Measurements from ENCODE around the gene RAB9A. TPM values are rescaled to one million over a fixed set of nuclear protein-coding genes. Genes with fewer than 3 reads are reported as not detected.
"Not testable (repeated sequence)": the region's sequence is repeated elsewhere in the genome, so short reads cannot be mapped to it uniquely, and the experiment has no call there.

Gene RAB9A, protein sequence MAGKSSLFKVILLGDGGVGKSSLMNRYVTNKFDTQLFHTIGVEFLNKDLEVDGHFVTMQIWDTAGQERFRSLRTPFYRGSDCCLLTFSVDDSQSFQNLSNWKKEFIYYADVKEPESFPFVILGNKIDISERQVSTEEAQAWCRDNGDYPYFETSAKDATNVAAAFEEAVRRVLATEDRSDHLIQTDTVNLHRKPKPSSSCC
- total RNA-seq (10 to 100 TPM; 17.4 to 34.2 (median 21.7) TPM), polyA plus RNA-seq (10 to 100 TPM in 1 of 2 donors, 1 to 10 TPM in 1; 6.8 to 29.2 TPM)
- long read RNA-seq, donor 1, transcript RAB9A-202 (3 exons, 2,039 nt) = major isoform, 15 of 18 reads
- long read RNA-seq, donor 1, partial matches to known transcripts = 0 of 18 reads
- long read RNA-seq, donor 1, other reads (novel, unspliced or antisense) = 2 of 18 reads
- long read RNA-seq, donor 2, transcript RAB9A-203 (2 exons, 737 nt) = minor isoform, 16 of 78 reads
- long read RNA-seq, donor 2, transcript RAB9A-202 (3 exons, 2,039 nt) = major isoform, 59 of 78 reads
- long read RNA-seq, donor 2, partial matches to known transcripts = 1 of 78 reads
- long read RNA-seq, donor 2, other reads (novel, unspliced or antisense) = 2 of 78 reads
- long read RNA-seq, donor 3, transcript RAB9A-202 (3 exons, 2,039 nt) = major isoform, 20 of 26 reads
- long read RNA-seq, donor 3, partial matches to known transcripts = 0 of 26 reads
- long read RNA-seq, donor 3, other reads (novel, unspliced or antisense) = 1 of 26 reads

DNA sequence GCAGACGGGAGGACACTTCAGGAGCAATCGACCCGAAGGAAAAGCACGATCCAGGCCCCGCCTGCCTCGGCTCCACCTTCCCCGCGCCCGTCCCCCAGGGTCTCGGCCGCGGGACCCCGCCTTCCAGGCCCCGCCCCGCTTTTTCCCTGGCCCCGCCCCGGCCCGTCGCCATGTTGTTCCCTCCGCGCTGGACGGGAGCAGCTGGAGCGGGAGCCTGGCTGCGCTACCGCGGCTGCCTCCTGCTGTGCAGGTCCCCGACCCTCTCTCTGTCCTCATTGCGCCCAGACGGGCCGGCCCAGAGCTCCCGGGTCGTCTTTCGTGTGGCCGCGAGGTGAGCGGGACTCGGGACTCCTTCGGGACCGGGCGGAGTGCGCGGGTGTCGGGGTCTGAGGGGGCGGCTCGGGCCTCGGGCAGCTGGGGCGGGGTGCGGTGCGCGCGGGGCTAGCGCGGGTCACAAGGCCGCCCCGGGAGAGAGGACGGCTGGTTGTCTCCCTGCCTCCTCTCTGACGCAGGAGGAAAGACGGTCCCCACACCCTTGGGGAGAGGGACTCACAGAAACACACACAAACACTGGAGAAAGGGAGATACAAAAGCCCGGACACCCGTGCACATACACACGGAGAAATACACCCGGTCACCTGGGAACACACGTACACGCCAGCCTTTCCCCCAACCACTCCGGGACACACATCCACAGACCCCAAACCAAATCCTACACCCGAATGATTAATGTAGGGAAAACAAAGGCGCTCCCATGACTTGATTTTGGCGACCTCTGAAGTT is at the start of gene RAB9A:
TSS of gene RAB9A (plus strand) at position 171 of the 783 bp plus-strand sequence. CDS start 19,619 bp downstream, outside the sequence.
- H3K36me3 ChIP-seq = no peaks in the 10 kb centered on the region
- 1 to 3% (median 1%) methylated on average over 44 to 68 of the region's 68 CpGs for WGBS, 4 donors
- TF ChIP-seq, protein P1, sequence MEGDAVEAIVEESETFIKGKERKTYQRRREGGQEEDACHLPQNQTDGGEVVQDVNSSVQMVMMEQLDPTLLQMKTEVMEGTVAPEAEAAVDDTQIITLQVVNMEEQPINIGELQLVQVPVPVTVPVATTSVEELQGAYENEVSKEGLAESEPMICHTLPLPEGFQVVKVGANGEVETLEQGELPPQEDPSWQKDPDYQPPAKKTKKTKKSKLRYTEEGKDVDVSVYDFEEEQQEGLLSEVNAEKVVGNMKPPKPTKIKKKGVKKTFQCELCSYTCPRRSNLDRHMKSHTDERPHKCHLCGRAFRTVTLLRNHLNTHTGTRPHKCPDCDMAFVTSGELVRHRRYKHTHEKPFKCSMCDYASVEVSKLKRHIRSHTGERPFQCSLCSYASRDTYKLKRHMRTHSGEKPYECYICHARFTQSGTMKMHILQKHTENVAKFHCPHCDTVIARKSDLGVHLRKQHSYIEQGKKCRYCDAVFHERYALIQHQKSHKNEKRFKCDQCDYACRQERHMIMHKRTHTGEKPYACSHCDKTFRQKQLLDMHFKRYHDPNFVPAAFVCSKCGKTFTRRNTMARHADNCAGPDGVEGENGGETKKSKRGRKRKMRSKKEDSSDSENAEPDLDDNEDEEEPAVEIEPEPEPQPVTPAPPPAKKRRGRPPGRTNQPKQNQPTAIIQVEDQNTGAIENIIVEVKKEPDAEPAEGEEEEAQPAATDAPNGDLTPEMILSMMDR (IDR thresholded peaks at IDR 0.05) = no peak
- peak; percentile 55 to 89 for TF ChIP-seq POLR2A (IDR thresholded peaks at IDR 0.05)
- peak within 1 kb of the TSS; percentile 39 to 87 (median 72) for H3K4me3 ChIP-seq
- peak within 1 kb of the TSS; percentile 87 to 96 (median 92) for H3K27ac ChIP-seq
- DNase-seq (peak; percentile 88 to 91 (median 88)), ATAC-seq (peak; percentile 91 to 99 (median 98))
- intact Hi-C loops (cut with DNase I) = loop anchor here in 3 of 10 donors (2.0 to 5.0 kb wide), 2 partner anchors 43 to 46 kb away; partner anchors contain the start of genes OFD1 (in 3 of the 3) and TRAPPC2 (in 3 of the 3)
- peaks cover 0 to 39% (median 20%) of the 10 kb centered on the region in 12 donors for H3K4me1 ChIP-seq
- no peaks in the 10 kb centered on the region for H3K9me3 ChIP-seq
- peaks cover 0 to 51% (median 0%) of the 10 kb centered on the region in 9 donors for H3K27me3 ChIP-seq

DNA sequence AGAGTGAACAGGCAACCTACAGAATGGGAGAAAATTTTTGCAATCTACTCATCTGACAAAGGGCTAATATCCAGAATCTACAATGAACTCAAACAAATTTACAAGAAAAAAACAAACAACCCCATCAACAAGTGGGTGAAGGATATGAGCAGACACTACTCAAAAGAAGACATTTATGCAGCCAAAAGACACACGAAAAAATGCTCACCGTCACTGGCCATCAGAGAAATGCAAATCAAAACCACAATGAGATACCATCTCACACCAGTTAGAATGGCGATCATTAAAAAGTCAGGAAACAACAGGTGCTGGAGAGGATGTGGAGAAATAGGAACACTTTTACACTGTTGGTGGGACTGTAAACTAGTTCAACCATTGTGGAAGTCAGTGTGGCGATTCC is 47.2 kb upstream of the RAB9A start:
- H3K9me3 ChIP-seq = peaks cover 0 to 18% (median 0%) of the 10 kb centered on the region in 12 donors
- not testable (repeated sequence) for H3K36me3 ChIP-seq, H3K4me1 ChIP-seq, ATAC-seq, DNase-seq, H3K4me3 ChIP-seq, H3K27ac ChIP-seq
- 80 to 85% (median 82%) methylated on average over 2 to 3 of the region's 4 CpGs for WGBS, 4 donors
- peaks cover 0 to 24% (median 0%) of the 10 kb centered on the region in 9 donors for H3K27me3 ChIP-seq
- intact Hi-C loops (cut with DNase I) = loop anchor here in 1 of 10 donors (10.0 kb wide), 1 partner anchor 697 kb away; no protein-coding TSS in a partner anchor

DNA sequence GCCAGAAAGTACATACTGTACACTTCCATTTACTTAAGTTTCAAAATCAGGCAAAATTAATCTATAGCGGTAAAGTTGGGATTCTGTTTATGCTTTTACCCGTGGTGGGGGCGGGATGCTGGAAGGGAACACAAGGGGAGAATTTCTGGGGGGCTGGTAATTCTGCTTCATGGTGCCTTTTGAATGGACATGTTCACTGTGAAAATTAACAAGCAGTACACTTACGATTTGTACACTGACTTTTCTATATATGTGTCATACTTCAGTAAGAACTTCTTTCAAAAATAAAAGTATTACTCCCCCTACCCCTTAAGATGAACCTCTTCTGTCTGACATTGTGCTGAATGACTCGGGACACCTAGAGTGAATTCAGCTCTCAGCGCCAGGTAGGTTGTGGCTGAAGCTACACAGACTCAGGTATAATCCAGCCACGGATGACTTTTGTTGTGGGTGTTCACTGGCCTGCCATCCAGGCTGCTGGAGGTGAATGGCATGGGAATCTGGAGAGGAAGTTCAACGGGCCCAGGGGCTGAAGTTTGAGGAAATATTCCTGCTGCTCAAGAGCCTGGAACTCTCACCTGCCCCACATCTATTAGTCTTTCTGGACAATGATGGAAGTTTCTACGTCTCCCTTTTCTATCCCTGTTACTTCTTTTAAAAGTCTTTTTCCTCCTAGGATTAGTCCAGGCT is 43.3 kb upstream of the RAB9A start:
- intact Hi-C loops (cut with DNase I) = loop anchor here (1.0 to 10.0 kb wide), 9 partner anchors 137 to 701 kb away; no protein-coding TSS in a partner anchor
- WGBS, 4 donors = 53 to 70% (median 59%) methylated on average over 9 of the region's 9 CpGs
- peaks cover 0 to 31% (median 0%) of the 10 kb centered on the region in 9 donors for H3K27me3 ChIP-seq

More for the DNA sequence above, 43.3 kb upstream of the RAB9A start:
- H3K9me3 ChIP-seq = peaks cover 0 to 6% (median 0%) of the 10 kb centered on the region in 12 donors
- DNase-seq (no peak), ATAC-seq (no peak)
- TF ChIP-seq, protein P1 (IDR thresholded peaks at IDR 0.05) = no peak
- no peak for TF ChIP-seq POLR2A (IDR thresholded peaks at IDR 0.05)
- peaks cover 0 to 10% (median 0%) of the 10 kb centered on the region in 12 donors for H3K4me1 ChIP-seq
- H3K4me3 ChIP-seq = no peak overlapping the region
- no peaks in the 10 kb centered on the region for H3K36me3 ChIP-seq
- H3K27ac ChIP-seq = no peak overlapping the region
